VCaP (cell line): ENCODE data around the gene SAAL1.
A peak's percentile ranks its signal among the peaks of the same experiment; 100 is the strongest.

Source experiments
- H3K27ac ChIP-seq: fragments of 450-650 bp; 2 replicates; pipeline ENCODE4 v1.5.1; 2017
- TF ChIP-seq, protein P1 (sequence below): fragments of 450-650 bp; conservative IDR thresholded peaks from 2 replicates; pipeline ENCODE4 v1.5.1; 2017; ENCODE audit warnings: mild to moderate bottlenecking, moderate library complexity

The SAAL1 gene

DNA sequence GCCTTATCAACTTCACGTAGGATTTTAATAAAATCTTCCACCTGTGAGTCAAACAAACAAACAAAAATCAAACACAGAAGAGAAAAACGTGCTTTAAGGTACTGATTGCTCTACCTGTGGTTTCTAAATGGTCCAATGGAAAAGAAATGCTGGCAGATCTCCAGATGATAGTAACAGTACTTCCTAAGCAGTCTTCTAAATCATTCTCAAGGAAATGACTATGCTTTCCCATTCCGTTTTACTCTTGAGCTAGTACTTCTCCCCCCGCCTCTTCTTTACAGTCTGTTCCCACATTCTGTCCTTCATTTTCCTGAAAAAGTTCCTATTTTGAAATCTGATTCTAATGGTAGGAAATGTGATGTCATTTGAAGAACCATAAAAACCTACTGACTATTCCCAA lies 25.4 kb downstream of the SAAL1 start:
- peak overlapping the region; percentile 75 for H3K27ac ChIP-seq
- TF ChIP-seq, protein P1, sequence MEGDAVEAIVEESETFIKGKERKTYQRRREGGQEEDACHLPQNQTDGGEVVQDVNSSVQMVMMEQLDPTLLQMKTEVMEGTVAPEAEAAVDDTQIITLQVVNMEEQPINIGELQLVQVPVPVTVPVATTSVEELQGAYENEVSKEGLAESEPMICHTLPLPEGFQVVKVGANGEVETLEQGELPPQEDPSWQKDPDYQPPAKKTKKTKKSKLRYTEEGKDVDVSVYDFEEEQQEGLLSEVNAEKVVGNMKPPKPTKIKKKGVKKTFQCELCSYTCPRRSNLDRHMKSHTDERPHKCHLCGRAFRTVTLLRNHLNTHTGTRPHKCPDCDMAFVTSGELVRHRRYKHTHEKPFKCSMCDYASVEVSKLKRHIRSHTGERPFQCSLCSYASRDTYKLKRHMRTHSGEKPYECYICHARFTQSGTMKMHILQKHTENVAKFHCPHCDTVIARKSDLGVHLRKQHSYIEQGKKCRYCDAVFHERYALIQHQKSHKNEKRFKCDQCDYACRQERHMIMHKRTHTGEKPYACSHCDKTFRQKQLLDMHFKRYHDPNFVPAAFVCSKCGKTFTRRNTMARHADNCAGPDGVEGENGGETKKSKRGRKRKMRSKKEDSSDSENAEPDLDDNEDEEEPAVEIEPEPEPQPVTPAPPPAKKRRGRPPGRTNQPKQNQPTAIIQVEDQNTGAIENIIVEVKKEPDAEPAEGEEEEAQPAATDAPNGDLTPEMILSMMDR: no peak

- H3K27ac ChIP-seq: peak overlapping the region; percentile 75
- TF ChIP-seq, protein P1: no peak
Observed at GRCh38 chr11:18078909-18079308, 27.0 kb downstream of the SAAL1 start.

GRCh38 chr11:18075444-18075843 lies 30.4 kb downstream of the SAAL1 start:
- no peak overlapping the region for H3K27ac ChIP-seq
- TF ChIP-seq, protein P1: no peak

- peak overlapping the region; percentile 84 for H3K27ac ChIP-seq
- TF ChIP-seq, protein P1: no peak
Observed at GRCh38 chr11:18071098-18071705, 34.7 kb downstream of the SAAL1 start.

DNA sequence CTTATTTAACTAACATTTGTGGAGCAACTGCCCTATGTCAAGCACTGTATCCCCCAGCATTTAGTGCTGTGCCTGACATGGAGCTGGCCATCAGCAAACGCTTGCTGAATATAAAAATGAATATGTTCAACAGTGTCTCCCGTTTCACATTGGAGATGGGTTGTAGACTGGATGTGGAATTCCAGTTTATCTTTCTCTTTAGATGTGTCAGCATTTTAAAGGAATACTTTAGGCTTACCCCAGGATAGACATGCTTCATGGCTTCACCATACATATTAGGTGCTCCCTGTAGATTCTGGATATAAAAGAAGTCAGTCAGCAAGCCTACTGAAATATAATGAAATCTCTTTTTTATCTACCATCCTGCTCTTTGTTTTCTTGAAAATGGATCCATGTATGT lies 38.5 kb downstream of the SAAL1 start:
- TF ChIP-seq, protein P1: no peak
- no peak overlapping the region for H3K27ac ChIP-seq

DNA sequence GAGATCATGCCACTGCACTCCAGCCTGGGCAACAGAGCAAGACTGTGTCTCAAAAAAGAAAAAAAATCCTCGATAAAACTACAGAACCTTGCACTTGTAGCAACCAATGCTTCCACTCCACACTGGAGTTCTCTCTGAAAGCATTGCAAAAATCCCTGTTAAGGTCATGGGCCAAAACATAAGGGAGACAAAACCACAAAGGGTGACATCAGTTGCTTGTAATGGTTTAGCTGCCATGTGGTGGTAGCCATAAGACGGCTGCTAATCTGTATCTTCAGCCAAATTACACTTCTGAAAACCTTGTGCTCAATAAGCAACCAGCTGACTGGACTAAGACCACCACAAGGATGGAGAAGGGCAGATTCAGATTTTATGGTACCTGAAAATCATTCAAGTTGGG lies 39.3 kb downstream of the SAAL1 start:
- TF ChIP-seq, protein P1: no peak
- peak overlapping the region; percentile 99 for H3K27ac ChIP-seq

GRCh38 chr11:18065572-18065971 lies 40.3 kb downstream of the SAAL1 start:
- peak overlapping the region; percentile 99 for H3K27ac ChIP-seq

More at GRCh38 chr11:18065572-18065971, 40.3 kb downstream of the SAAL1 start:
- TF ChIP-seq, protein P1: no peak
